Calu3 (cell line): Measurements from ENCODE around the gene NEU2. TPM values are rescaled to one million over a fixed set of nuclear protein-coding genes. Genes with fewer than 3 reads are reported as not detected.

Experiments
- BruUV-seq: library from RNA; stranded (reverse); fragments of 400-500 nt; replicated peaks from 2 replicates; lab custom pipeline; 2021; lab: Mats Ljungman, UMichigan
- CTCF ChIA-PET: fragments of 300-600 bp; sonication (Branson Sonifier 250); formaldehyde crosslinking; loops from one replicate; lab custom pipeline; 2022; ENCODE audit warnings: antibody characterized with exemption; lab: Charles Lee
- DNase-seq: peaks from one replicate; pipeline ENCODE4 v3.0.0; 2022
- H3K27ac Mint-ChIP-seq: one replicate; pipeline ENCODE4 v1.8.0; 2022; ENCODE audit warnings: mixed read lengths; ENCODE audit not compliant: unreplicated experiment
- H3K27me3 Mint-ChIP-seq: one replicate; pipeline ENCODE4 v1.8.0; 2022; ENCODE audit warnings: mixed read lengths; ENCODE audit not compliant: unreplicated experiment
- H3K36me3 Mint-ChIP-seq: one replicate; pipeline ENCODE4 v1.8.0; 2022; ENCODE audit warnings: mild to moderate bottlenecking, moderate library complexity, mixed read lengths; ENCODE audit not compliant: insufficient read depth, unreplicated experiment
- H3K4me1 Mint-ChIP-seq: one replicate; pipeline ENCODE4 v1.8.0; 2022; ENCODE audit warnings: mild to moderate bottlenecking, low read depth, mixed read lengths; ENCODE audit not compliant: unreplicated experiment
- H3K4me3 Mint-ChIP-seq: one replicate; pipeline ENCODE4 v1.8.0; 2022; ENCODE audit warnings: mild to moderate bottlenecking, low read depth, moderate library complexity, mixed read lengths; ENCODE audit not compliant: unreplicated experiment
- H3K9me3 Mint-ChIP-seq: one replicate; pipeline ENCODE4 v1.8.0; 2022; ENCODE audit warnings: low read depth, mixed read lengths; ENCODE audit not compliant: unreplicated experiment
- intact Hi-C: fragments of 100-400 bp; cut with micrococcal nuclease; formaldehyde crosslinking; loops from one replicate; pipeline ENCODE4 v1.10.0; 2022; ENCODE audit not compliant: unreplicated experiment
- total RNA-seq: library from RNA; stranded (reverse); gene quantifications from 2 replicates; pipeline ENCODE4 v1.2.3, GENCODE V29; 2022
- TF ChIP-seq, protein P1 (sequence below): fragments of 200-600 bp; IDR thresholded peaks from one replicate; pipeline ENCODE4 v1.8.0; 2022; ENCODE audit warnings: antibody characterized with exemption; ENCODE audit not compliant: unreplicated experiment

Gene NEU2
- total RNA-seq, 1 experiment from 2014 or later, result not detected

- BruUV-seq, result no TSS peak
- H3K27me3 Mint-ChIP-seq, result no peaks in the 10 kb centered on the region
- H3K36me3 Mint-ChIP-seq, result peaks cover 5% of the 10 kb centered on the region
- peak; percentile 22 for DNase-seq
- H3K4me3 Mint-ChIP-seq, result no peak overlapping the region
- no peak overlapping the region for H3K27ac Mint-ChIP-seq
- CTCF ChIA-PET, result interaction anchor here (0.8 kb wide), 1 partner anchor 9 kb away, joined by 4 read pairs; the partner anchor contains the start of gene NGEF
- intact Hi-C loops, result loop anchor here (10.0 kb wide), 1 partner anchor 417 kb away; no protein-coding TSS in a partner anchor
- H3K4me1 Mint-ChIP-seq, result peaks cover 29% of the 10 kb centered on the region
- no peaks in the 10 kb centered on the region for H3K9me3 Mint-ChIP-seq
- TF ChIP-seq, protein P1, sequence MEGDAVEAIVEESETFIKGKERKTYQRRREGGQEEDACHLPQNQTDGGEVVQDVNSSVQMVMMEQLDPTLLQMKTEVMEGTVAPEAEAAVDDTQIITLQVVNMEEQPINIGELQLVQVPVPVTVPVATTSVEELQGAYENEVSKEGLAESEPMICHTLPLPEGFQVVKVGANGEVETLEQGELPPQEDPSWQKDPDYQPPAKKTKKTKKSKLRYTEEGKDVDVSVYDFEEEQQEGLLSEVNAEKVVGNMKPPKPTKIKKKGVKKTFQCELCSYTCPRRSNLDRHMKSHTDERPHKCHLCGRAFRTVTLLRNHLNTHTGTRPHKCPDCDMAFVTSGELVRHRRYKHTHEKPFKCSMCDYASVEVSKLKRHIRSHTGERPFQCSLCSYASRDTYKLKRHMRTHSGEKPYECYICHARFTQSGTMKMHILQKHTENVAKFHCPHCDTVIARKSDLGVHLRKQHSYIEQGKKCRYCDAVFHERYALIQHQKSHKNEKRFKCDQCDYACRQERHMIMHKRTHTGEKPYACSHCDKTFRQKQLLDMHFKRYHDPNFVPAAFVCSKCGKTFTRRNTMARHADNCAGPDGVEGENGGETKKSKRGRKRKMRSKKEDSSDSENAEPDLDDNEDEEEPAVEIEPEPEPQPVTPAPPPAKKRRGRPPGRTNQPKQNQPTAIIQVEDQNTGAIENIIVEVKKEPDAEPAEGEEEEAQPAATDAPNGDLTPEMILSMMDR, result no peak
Observed at GRCh38 chr2:233021771-233022170, 10.7 kb upstream of the NEU2 start.

- intact Hi-C loops, result loop anchor here (10.0 kb wide), 1 partner anchor 418 kb away; no protein-coding TSS in a partner anchor
- no peaks in the 10 kb centered on the region for H3K9me3 Mint-ChIP-seq
- H3K27me3 Mint-ChIP-seq, result no peaks in the 10 kb centered on the region
- H3K27ac Mint-ChIP-seq, result no peak overlapping the region
- CTCF ChIA-PET, result no interaction called here
- H3K4me1 Mint-ChIP-seq, result peaks cover 29% of the 10 kb centered on the region
- peak; percentile 12 for DNase-seq
- TF ChIP-seq, protein P1, result no peak
- no peak overlapping the region for H3K4me3 Mint-ChIP-seq
- no TSS peak for BruUV-seq
- H3K36me3 Mint-ChIP-seq, result peaks cover 5% of the 10 kb centered on the region
Observed at GRCh38 chr2:233022561-233022960, 9.9 kb upstream of the NEU2 start.

- no peak for DNase-seq
- no peak overlapping the region for H3K4me3 Mint-ChIP-seq
- H3K27ac Mint-ChIP-seq, result no peak overlapping the region
- TF ChIP-seq, protein P1, result no peak
- CTCF ChIA-PET, result no interaction called here
- peaks cover 5% of the 10 kb centered on the region for H3K36me3 Mint-ChIP-seq
- peaks cover 29% of the 10 kb centered on the region for H3K4me1 Mint-ChIP-seq
- BruUV-seq, result no TSS peak
- no peaks in the 10 kb centered on the region for H3K9me3 Mint-ChIP-seq
- intact Hi-C loops, result loop anchor here (10.0 kb wide), 1 partner anchor 418 kb away; no protein-coding TSS in a partner anchor
- H3K27me3 Mint-ChIP-seq, result no peaks in the 10 kb centered on the region
Observed at GRCh38 chr2:233023007-233023760, 9.3 kb upstream of the NEU2 start.

DNA sequence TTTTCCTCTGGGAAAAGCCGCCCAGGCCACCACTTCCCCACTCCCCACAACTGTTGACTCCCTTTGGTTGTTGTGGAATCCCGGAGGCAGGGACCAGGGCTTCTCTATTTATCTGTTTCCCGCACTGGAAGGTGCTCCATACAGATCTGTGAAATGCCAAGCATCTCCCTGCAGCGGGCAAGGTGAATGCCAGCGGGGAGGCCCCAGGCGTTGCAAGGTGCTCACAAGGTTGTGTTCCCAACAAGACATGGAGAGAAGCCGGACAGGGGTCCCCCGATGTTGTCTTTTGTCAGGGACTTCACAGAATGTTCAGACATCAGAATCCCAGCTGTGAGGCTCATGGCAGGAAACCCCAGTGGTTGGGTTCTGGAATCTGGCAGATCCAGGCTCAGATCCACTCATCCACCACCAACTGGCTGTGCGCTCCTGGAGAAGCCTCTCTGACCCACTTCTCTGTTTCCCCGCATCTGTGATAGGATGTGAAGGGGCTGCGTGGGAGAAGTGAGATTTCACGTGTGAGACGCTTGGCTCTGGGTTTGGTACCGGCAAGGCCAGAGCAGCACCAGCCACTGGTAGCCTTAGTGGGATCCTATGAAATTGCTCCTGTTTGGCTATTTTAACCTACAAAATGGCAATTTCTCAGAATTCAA is 8.6 kb upstream of the NEU2 start:
- TF ChIP-seq, protein P1, result no peak
- H3K27ac Mint-ChIP-seq, result no peak overlapping the region
- no peaks in the 10 kb centered on the region for H3K27me3 Mint-ChIP-seq
- intact Hi-C loops, result loop anchor here (10.0 kb wide), 1 partner anchor 419 kb away; no protein-coding TSS in a partner anchor
- DNase-seq, result no peak
- BruUV-seq, result no TSS peak
- H3K4me1 Mint-ChIP-seq, result peaks cover 31% of the 10 kb centered on the region
- CTCF ChIA-PET, result no interaction called here
- no peaks in the 10 kb centered on the region for H3K9me3 Mint-ChIP-seq
- no peak overlapping the region for H3K4me3 Mint-ChIP-seq
- peaks cover 5% of the 10 kb centered on the region for H3K36me3 Mint-ChIP-seq
